SK-N-MC (cell line): Measurements from ENCODE around the gene ARHGEF33.

Source experiments
- DNase-seq: peaks from one replicate; pipeline ENCODE4 v3.0.0-alpha.2; 2011; ENCODE audit warnings: low read depth, low spot score
- H3K27ac ChIP-seq: fragments of 200-600 bp; sonication (generic); 2 replicates; pipeline ENCODE4 v1.5.1; 2016; ENCODE audit warnings: mixed run types
- H3K36me3 ChIP-seq: fragments of 200-600 bp; sonication (generic); 2 replicates; pipeline ENCODE4 v1.6.1; 2017; ENCODE audit warnings: antibody characterized with exemption, low read length, mixed read lengths; ENCODE audit not compliant: insufficient read depth
- H3K4me3 ChIP-seq: fragments of 200-600 bp; sonication (generic); 2 replicates; pipeline ENCODE4 v1.5.1; 2016
- H3K9ac ChIP-seq: fragments of 200-600 bp; sonication (generic); 2 replicates; pipeline ENCODE4 v1.8.0; 2017; ENCODE audit warnings: mixed run types, mixed read lengths; ENCODE audit not compliant: insufficient read length
- H3K9me3 ChIP-seq: fragments of 200-600 bp; sonication (generic); 2 replicates; pipeline ENCODE4 v1.6.1; 2017; ENCODE audit warnings: low read depth, mild to moderate bottlenecking, antibody characterized with exemption, low read length, moderate library complexity, mixed read lengths
- EZH2 ChIP-seq: fragments of 200-600 bp; sonication (generic); IDR thresholded peaks from one replicate; pipeline ENCODE4 v1.6.1; 2017; ENCODE audit warnings: antibody characterized with exemption
- FOXP2 ChIP-seq: optimal IDR thresholded peaks from 2 replicates; pipeline ENCODE3; 2011; ENCODE audit warnings: mild to moderate bottlenecking, moderate library complexity; ENCODE audit not compliant: insufficient read depth; ENCODE audit errors: extremely low read length, control extremely low read depth
- POLR2AphosphoS5 ChIP-seq: IDR thresholded peaks from 2 replicates; pipeline ENCODE4 v1.6.1; 2012; ENCODE audit warnings: mild to moderate bottlenecking, low read depth, low read length, borderline replicate concordance

The ARHGEF33 gene

DNA sequence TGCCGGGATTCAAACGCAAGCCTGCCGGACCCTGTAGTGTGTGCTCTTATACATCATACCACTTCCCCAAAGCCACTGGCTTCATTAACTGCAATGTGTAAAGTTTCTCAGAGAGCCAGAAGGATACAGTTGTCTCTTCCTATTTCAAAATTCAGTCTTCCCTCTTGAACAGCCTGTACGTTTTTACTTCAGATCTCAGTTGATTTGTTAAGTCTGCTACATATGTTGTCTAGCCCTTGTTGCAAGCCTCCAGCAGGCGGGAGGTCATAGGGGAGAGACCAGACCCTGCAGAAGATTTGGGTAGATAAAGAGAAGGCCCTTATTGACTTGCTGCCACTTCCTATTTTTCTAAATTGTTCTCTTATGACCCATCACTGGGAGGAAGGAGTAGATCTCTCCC lies 56.2 kb downstream of the ARHGEF33 start:
- no peak overlapping the region for H3K9ac ChIP-seq
- H3K27ac ChIP-seq = no peak overlapping the region
- DNase-seq = no peak
- no peak overlapping the region for H3K4me3 ChIP-seq
- TF ChIP-seq EZH2 = no peak
- TF ChIP-seq POLR2AphosphoS5 = no peak
- no peak for TF ChIP-seq FOXP2
- H3K9me3 ChIP-seq = no peaks in the 10 kb centered on the region
- H3K36me3 ChIP-seq = no peaks in the 10 kb centered on the region

DNA sequence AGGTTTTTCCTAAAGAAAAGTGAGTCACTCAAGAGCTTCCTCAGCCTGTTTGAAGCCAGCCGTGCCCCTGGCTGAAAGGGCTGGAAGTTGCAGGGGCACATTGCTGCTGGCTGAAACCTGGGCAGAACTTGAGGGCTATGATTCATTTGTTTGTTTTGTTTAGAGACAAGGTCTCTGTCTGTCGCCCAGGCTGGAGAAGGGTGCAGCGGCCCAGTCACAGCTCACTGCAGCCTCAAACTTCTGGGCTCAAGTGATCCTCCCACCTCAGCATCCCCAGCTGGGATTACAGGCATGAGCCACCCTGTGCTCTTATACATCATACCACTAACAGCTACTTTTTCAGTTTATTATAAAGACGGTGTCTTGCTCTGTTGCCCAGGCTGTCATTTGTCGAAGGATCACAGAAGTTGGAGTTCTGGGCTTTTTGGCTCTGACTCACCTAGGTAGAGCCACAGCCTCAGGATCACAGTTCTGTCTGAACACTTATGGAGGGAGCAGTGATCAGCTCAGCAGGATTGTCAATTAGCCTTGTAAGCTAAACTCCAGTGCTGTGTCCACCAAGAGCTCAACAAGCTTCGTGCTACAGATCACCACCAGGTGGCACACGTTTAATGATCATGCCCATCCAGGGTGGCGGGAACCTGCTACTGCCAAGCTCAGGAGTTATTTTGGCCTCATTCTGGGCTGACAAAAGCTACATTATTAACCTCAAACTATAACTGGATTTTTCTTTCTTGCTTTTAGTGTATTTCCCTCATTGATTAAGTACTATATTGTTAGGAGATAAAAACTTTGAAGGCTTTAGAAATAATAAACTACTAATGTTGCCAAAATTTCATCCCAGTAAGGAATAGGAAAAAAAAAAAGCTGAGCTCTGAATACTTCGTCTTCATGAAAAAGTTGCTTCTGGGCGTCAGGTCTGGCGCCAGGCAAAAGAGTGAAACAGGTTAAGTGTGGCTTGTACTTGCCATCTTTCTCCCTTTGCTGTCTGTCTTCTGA lies 57.9 kb downstream of the ARHGEF33 start:
- peak; percentile 34 for DNase-seq
- H3K9ac ChIP-seq = no peak overlapping the region
- no peak overlapping the region for H3K27ac ChIP-seq
- no peak for TF ChIP-seq EZH2
- TF ChIP-seq FOXP2 = no peak
- no peak for TF ChIP-seq POLR2AphosphoS5
- no peak overlapping the region for H3K4me3 ChIP-seq
- H3K36me3 ChIP-seq = no peaks in the 10 kb centered on the region
- no peaks in the 10 kb centered on the region for H3K9me3 ChIP-seq

DNA sequence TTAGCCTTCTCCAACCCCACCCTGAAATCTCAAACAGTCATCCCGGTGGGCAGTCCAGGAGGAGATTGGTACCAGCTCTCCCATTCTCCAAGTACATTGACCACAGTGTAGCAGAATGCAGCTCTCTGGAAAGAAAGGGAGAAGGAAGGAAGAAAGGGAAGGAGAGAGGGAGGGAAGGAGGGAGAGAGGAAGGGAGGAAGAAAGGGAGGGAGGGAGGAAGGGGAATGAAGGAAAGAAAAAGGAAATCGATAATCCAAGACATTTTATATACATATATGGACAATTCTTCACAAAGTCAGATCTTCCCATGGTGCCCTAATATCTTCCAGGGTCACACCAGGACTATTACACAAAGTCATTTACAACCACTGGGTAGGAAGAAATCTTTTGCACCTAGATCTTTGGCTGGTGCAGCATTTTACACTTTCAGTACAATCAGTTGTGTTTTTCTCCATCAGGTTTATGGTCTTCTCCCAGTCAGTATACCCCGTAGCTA lies 58.8 kb downstream of the ARHGEF33 start:
- Histone ChIP-seq H3K36me3 (no peaks in the 10 kb centered on the region), H3K9ac (no peak overlapping the region), H3K27ac (no peak overlapping the region), H3K4me3 (no peak overlapping the region), H3K9me3 (no peaks in the 10 kb centered on the region)
- no peak for TF ChIP-seq POLR2AphosphoS5
- TF ChIP-seq EZH2 = no peak
- TF ChIP-seq FOXP2 = no peak
- no peak for DNase-seq

DNA sequence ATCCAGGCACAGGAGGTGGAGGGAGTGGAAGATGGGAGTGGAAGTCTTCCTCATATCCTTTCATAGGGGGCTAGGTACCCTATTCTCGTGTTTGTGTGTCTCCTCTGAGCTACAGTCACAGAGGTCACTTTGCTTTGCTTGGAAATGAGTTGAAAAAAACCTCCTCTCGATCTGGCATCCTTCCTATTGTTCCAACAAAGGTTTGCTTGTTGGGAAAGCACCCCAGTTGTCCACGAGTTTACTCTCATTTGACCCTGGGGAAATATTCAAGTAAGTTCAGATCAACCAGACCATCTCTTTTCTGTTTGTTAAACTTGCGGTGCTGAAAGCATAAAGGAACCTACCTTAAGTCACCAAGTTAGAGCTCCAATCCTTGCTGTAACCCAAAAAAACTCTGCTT lies 59.3 kb downstream of the ARHGEF33 start:
- TF ChIP-seq EZH2 = no peak
- no peak for TF ChIP-seq POLR2AphosphoS5
- TF ChIP-seq FOXP2 = no peak
- no peak overlapping the region for H3K9ac ChIP-seq
- no peaks in the 10 kb centered on the region for H3K9me3 ChIP-seq

DNA sequence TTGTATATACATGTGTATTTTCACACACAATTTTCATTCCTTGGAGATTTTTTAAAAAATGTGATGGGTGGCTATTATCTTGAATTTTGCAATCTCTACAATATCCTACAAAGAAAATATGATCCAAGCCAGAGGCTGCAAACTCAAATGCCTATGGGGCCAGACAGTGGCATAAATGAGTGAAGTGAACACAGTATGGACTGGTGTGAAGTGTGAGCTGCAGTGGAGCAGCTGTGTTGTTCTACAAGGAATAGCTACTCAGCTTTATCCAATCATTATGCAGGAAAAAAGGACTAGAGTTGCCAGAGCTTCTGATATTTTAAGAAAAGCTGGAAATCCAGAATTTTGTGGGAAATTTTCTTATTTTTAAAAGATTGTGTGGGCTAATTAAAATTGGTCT lies 62.1 kb downstream of the ARHGEF33 start:
- no peak overlapping the region for H3K4me3 ChIP-seq
- no peaks in the 10 kb centered on the region for H3K9me3 ChIP-seq
- no peak overlapping the region for H3K27ac ChIP-seq
- TF ChIP-seq POLR2AphosphoS5 (no peak), FOXP2 (no peak), EZH2 (no peak)
- DNase-seq = no peak
- H3K36me3 ChIP-seq = no peaks in the 10 kb centered on the region
- no peak overlapping the region for H3K9ac ChIP-seq

More for the DNA sequence above, 59.3 kb downstream of the ARHGEF33 start:
- DNase-seq = no peak
- no peaks in the 10 kb centered on the region for H3K36me3 ChIP-seq
- H3K27ac ChIP-seq = no peak overlapping the region
- H3K4me3 ChIP-seq = no peak overlapping the region

DNA sequence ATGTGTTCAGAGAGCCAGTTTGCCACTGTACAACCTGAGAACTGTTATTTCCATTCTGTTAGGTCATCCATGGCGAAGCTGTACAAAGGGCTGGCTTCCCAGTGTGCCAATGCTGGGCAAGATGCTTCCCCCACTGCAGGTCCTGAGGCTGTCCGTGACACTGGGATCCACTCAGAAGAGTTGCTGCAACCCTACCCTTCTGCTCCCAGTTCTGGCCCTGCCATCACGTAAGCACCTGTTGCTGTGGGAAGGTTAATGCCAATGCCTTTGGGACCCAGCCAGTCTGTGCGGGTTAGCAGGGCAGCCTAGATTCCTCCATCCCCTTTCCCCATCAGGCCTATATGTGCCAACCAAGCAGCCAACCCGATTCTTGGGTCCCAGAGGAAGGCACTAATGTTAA lies 68.3 kb downstream of the ARHGEF33 start:
- Histone ChIP-seq H3K4me3 (no peak overlapping the region), H3K27ac (no peak overlapping the region), H3K9ac (no peak overlapping the region), H3K36me3 (no peaks in the 10 kb centered on the region), H3K9me3 (no peaks in the 10 kb centered on the region)
- TF ChIP-seq POLR2AphosphoS5 (no peak), EZH2 (no peak)
- DNase-seq = no peak

DNA sequence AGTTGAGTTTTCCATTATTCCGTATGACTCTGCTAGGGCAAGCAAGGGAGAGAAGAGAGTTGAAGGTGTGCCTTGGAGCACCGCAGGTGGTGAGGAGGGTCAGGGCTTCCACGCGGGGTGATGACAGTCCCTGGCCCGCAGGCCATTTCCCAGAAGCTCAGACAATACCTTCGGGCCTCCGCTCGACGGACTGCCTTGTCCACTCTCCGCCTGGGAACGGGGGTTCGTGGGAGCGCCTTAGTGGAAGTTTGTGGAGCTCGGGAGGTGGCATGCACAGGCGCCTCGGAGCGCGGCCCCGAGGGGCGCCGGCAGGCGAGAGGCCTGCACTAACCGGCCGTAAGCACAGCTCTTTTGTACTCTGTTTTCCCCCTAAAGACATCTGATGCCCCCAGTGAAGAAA lies 69.8 kb downstream of the ARHGEF33 start:
- TF ChIP-seq FOXP2 = no peak
- TF ChIP-seq EZH2 = no peak
- TF ChIP-seq POLR2AphosphoS5 = no peak
- Histone ChIP-seq H3K9me3 (no peaks in the 10 kb centered on the region), H3K9ac (no peak overlapping the region), H3K36me3 (no peaks in the 10 kb centered on the region), H3K27ac (no peak overlapping the region), H3K4me3 (no peak overlapping the region)
- no peak for DNase-seq

DNA sequence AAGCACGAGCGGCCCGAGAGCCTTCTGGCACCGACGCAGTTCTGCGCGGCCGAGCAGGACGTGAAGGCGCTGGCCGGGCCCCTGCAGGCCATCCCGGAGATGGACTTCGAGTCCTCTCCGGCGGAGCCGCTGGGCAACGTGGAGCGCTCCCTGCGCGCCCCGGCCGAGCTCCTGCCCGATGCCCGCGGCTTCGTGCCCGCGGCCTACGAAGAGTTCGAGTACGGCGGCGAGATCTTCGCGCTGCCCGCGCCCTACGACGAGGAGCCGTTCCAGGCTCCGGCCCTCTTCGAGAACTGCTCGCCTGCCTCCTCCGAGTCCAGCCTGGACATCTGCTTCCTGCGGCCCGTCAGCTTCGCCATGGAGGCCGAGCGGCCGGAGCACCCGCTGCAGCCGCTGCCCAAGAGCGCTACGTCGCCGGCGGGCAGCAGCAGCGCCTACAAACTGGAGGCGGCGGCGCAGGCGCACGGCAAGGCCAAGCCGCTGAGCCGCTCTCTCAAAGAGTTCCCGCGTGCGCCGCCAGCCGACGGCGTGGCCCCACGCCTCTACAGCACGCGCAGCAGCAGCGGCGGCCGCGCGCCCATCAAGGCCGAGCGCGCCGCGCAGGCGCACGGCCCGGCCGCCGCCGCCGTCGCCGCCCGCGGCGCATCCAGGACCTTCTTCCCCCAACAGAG lies 70.4 kb downstream of the ARHGEF33 start:
- DNase-seq = no peak
- no peak overlapping the region for H3K4me3 ChIP-seq
- TF ChIP-seq EZH2 (no peak), FOXP2 (no peak), POLR2AphosphoS5 (no peak)
- no peaks in the 10 kb centered on the region for H3K9me3 ChIP-seq
- H3K36me3 ChIP-seq = no peaks in the 10 kb centered on the region
- no peak overlapping the region for H3K27ac ChIP-seq
- no peak overlapping the region for H3K9ac ChIP-seq
